Body of pancreas (tissue), 4 donors: Measurements from ENCODE around the gene SLC25A13. TPM values are rescaled to one million over a fixed set of nuclear protein-coding genes. Genes with fewer than 3 reads are reported as not detected.

Experiments used
- ATAC-seq: fragments of 150-250 bp; one replicate; pipeline ENCODE4 v1.9.1; 2016
- DNase-seq, 4 donors: peaks; one replicate each; pipeline ENCODE4 v3.0.0-alpha.2; 2019
- H3K27ac ChIP-seq, 4 donors: fragments of 200-600 bp; sonication (generic); 1 replicate in 3 of 4; 2 replicates in 1 of 4; pipeline versions ENCODE4 v1.5.1 to v1.6.1; 2016 to 2019; ENCODE audit warnings: mild to moderate bottlenecking in 1 of 4, mixed read lengths in 1 of 4, moderate library complexity in 1 of 4
- H3K27me3 ChIP-seq, 2 donors: fragments of 200-600 bp; sonication (generic); one replicate each; pipeline ENCODE4 v1.6.0; 2016; ENCODE audit warnings: mild to moderate bottlenecking in 1 of 2
- H3K36me3 ChIP-seq, 2 donors: fragments of 200-600 bp; sonication (generic); replicated peaks in 1 of 2; 2 replicates each; pipeline ENCODE4 v1.5.1; 2016; ENCODE audit warnings: low read depth in 2 of 2; ENCODE audit not compliant: insufficient read depth in 1 of 2
- H3K4me1 ChIP-seq: fragments of 200-600 bp; sonication (generic); one replicate; pipeline ENCODE4 v1.6.0; 2016
- H3K4me3 ChIP-seq, 2 donors: fragments of 200-600 bp; sonication (generic); 1 replicate in 1 of 2; 2 replicates in 1 of 2; pipeline ENCODE4 v1.5.1; 2016 to 2019
- H3K9me3 ChIP-seq, 3 donors: fragments of 200-600 bp; sonication (generic); 1 replicate in 2 of 3; 2 replicates in 1 of 3; pipeline ENCODE4 v1.5.1; 2016
- POLR2A ChIP-seq, 3 donors: fragments of 450-650 bp; IDR thresholded peaks; one replicate each; pipeline ENCODE4 v1.6.1; 2016; ENCODE audit warnings: antibody characterized with exemption in 3 of 3, mild to moderate bottlenecking in 2 of 3
- WGBS, 2 donors: methylation state at CpG; one replicate each; pipeline ENCODE4 v1.1.5; 2017; 5-methylcytosine and 5-hydroxymethylcytosine counted together
- intact Hi-C: fragments of 100-400 bp; cut with DNase I; formaldehyde crosslinking; loops from one replicate; pipeline ENCODE4 v1.15.1; 2023
- total RNA-seq, 2 donors: library from RNA; depleted of rRNA; stranded (reverse); fragments of >200 nt; gene quantifications; one replicate each; pipeline ENCODE4 v1.1.0, GENCODE V29; 2016
- TF ChIP-seq, protein P1 (sequence below), 7 experiments: fragments of 450-650 bp in 4 of 7; fragments of 200-600 bp in 3 of 7; sonication (generic) in 3 of 7; IDR thresholded peaks; one replicate each; pipeline ENCODE4 v1.5.1; 2016 to 2019; ENCODE audit warnings: antibody characterized with exemption in 7 of 7

SLC25A13 gene
- total RNA-seq, 2 donors from 2014 or later, result 9.6 to 20.1 TPM

DNA sequence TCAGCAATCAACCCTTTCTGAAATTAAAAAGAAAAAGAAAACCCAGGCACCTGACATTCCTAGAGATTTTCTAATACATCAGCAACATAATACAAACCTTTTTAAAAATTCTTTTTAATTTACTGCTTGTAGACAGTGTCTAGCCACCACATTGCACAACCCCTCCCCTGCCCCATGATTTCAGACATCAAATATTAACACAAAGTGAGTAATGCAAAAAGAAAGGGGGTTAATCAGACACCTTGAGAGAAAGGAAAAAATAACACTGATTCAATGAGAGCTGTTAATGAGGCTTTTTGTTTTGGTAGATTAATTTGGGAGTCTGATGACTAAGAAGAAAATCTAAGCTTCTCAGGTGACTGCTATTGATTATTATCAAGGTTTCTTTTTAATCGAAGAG is 55.3 kb downstream of the SLC25A13 start:
- intact Hi-C loops, result no loop called here
- no peak for ATAC-seq
- no peaks in the 10 kb centered on the region for H3K27me3 ChIP-seq
- H3K4me1 ChIP-seq, result no peaks in the 10 kb centered on the region
- H3K36me3 ChIP-seq, result no peaks in the 10 kb centered on the region
- WGBS, 2 donors, result 86 to 95% methylated on average over 1 of the region's 1 CpG
- H3K4me3 ChIP-seq, result no peak overlapping the region
- DNase-seq, result no peak
- H3K27ac ChIP-seq, result no peak overlapping the region
- TF ChIP-seq POLR2A (IDR thresholded peaks at IDR 0.05), result no peak
- TF ChIP-seq, protein P1, sequence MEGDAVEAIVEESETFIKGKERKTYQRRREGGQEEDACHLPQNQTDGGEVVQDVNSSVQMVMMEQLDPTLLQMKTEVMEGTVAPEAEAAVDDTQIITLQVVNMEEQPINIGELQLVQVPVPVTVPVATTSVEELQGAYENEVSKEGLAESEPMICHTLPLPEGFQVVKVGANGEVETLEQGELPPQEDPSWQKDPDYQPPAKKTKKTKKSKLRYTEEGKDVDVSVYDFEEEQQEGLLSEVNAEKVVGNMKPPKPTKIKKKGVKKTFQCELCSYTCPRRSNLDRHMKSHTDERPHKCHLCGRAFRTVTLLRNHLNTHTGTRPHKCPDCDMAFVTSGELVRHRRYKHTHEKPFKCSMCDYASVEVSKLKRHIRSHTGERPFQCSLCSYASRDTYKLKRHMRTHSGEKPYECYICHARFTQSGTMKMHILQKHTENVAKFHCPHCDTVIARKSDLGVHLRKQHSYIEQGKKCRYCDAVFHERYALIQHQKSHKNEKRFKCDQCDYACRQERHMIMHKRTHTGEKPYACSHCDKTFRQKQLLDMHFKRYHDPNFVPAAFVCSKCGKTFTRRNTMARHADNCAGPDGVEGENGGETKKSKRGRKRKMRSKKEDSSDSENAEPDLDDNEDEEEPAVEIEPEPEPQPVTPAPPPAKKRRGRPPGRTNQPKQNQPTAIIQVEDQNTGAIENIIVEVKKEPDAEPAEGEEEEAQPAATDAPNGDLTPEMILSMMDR (IDR thresholded peaks at IDR 0.05), result no peak
- no peaks in the 10 kb centered on the region for H3K9me3 ChIP-seq

DNA sequence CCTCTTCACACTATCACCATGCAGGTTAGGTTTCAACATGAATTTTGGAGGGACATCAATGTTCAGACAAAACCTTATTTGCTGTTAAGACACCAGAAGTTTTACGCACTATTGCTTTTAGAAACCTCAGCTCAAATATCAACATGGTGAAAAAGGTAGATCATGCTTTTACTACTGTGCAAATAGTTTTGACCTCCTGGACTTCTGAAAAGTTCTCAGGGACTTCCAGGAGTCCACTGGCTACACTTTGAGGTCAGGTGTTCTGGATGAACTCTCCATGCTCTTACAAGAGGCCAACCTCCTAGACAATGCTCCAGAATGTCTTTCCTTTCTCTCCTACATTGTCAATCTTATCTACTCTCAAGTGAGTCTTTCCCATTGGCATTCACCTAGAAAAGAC is 55.9 kb downstream of the SLC25A13 start:
- WGBS, 2 donors, result 100% methylated on average over 1 of the region's 1 CpG

GRCh38 chr7:96253964-96254363 is 67.9 kb downstream of the SLC25A13 start:
- intact Hi-C loops, result no loop called here
- no peak for DNase-seq
- no peak for ATAC-seq
- 68 to 74% methylated on average over 3 of the region's 3 CpGs for WGBS, 2 donors
- Histone ChIP-seq H3K9me3 (no peaks in the 10 kb centered on the region), H3K27ac (no peak overlapping the region), H3K4me3 (no peak overlapping the region), H3K4me1 (no peaks in the 10 kb centered on the region), H3K36me3 (no peaks in the 10 kb centered on the region), H3K27me3 (no peaks in the 10 kb centered on the region)
- TF ChIP-seq, protein P1 (IDR thresholded peaks at IDR 0.05), result no peak
- no peak for TF ChIP-seq POLR2A (IDR thresholded peaks at IDR 0.05)

More for the DNA sequence above, 55.9 kb downstream of the SLC25A13 start:
- TF ChIP-seq, protein P1 (IDR thresholded peaks at IDR 0.05), result no peak
- TF ChIP-seq POLR2A (IDR thresholded peaks at IDR 0.05), result no peak
- intact Hi-C loops, result no loop called here
- Histone ChIP-seq H3K27me3 (no peaks in the 10 kb centered on the region), H3K4me1 (no peaks in the 10 kb centered on the region), H3K4me3 (no peak overlapping the region), H3K9me3 (no peaks in the 10 kb centered on the region), H3K27ac (no peak overlapping the region), H3K36me3 (no peaks in the 10 kb centered on the region)
- DNase-seq (no peak), ATAC-seq (no peak)

GRCh38 chr7:96253441-96253840 is 68.5 kb downstream of the SLC25A13 start:
- H3K27ac ChIP-seq, result no peak overlapping the region
- H3K36me3 ChIP-seq, result no peaks in the 10 kb centered on the region
- H3K9me3 ChIP-seq, result no peaks in the 10 kb centered on the region
- no peak for DNase-seq
- TF ChIP-seq, protein P1 (IDR thresholded peaks at IDR 0.05), result no peak
- no peak for TF ChIP-seq POLR2A (IDR thresholded peaks at IDR 0.05)
- WGBS, 2 donors, result 57 to 92% methylated on average over 2 of the region's 2 CpGs
- no peaks in the 10 kb centered on the region for H3K4me1 ChIP-seq
- no peak overlapping the region for H3K4me3 ChIP-seq
- intact Hi-C loops, result no loop called here
- H3K27me3 ChIP-seq, result no peaks in the 10 kb centered on the region
- ATAC-seq, result no peak

- intact Hi-C loops, result no loop called here
- Histone ChIP-seq H3K27me3 (no peaks in the 10 kb centered on the region), H3K27ac (no peak overlapping the region), H3K4me1 (no peaks in the 10 kb centered on the region), H3K9me3 (no peaks in the 10 kb centered on the region), H3K36me3 (no peaks in the 10 kb centered on the region), H3K4me3 (no peak overlapping the region)
- TF ChIP-seq, protein P1 (IDR thresholded peaks at IDR 0.05), result no peak
- no peak for TF ChIP-seq POLR2A (IDR thresholded peaks at IDR 0.05)
- DNase-seq (no peak), ATAC-seq (no peak)
- 77 to 89% methylated on average over 7 of the region's 7 CpGs for WGBS, 2 donors
Measured at GRCh38 chr7:96250776-96251361, 71.0 kb downstream of the SLC25A13 start.
